PFSK-1 (cell line): ENCODE results near the gene DLGAP1.

Source experiments
- POLR2AphosphoS5 ChIP-seq: IDR thresholded peaks from 2 replicates; pipeline ENCODE4 v1.6.1; 2012; ENCODE audit warnings: low read depth, mild to moderate bottlenecking, control low read depth, low read length, moderate library complexity
- TAF1 ChIP-seq: IDR thresholded peaks from 2 replicates; pipeline ENCODE4 v1.6.1; 2012; ENCODE audit warnings: low read length, control low read depth, borderline replicate concordance; ENCODE audit not compliant: insufficient read depth

DNA sequence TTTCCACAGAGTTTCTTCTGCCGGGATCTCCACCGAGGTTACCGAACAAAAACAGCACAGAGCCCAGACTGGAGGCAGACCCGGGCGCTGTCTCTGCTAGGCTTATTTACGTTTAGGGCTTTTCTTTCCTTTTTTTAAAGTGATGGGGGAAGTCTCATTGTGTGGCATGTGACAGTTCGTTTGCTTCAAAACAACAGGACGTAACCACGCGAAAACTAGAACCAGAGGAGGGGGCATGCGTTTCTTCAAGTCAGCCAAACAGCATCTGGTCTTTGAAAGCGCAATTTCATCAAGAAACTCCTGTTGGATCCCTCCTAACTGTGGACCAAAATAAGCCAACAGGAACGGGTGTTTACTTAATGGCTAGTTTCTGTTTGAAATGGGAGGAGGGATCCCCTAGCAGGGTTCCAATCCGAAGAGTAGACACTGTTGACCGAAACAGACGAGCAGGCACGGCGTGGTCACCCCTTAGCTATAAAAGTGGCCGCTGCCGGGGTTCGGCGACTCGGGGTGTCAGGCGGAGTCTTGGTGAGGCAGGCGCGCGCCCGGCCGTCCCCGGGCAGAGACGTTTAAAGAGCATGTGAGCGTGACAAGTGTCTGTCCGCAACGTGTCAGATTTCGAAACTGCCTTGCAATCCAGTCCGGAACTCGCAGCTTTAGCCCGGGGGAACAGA lies 1006.1 kb downstream of the DLGAP1 start:
- TF ChIP-seq TAF1 (no peak), POLR2AphosphoS5 (no peak)
